ENCODE data around the gene NBPF1. TPM values are rescaled to one million over a fixed set of nuclear protein-coding genes. Genes with fewer than 3 reads are reported as not detected.
A peak's percentile ranks its signal among the peaks of the same experiment; 100 is the strongest.

Gene NBPF1
- total and polyA plus RNA-seq, 9 of the 15 experiments (the other 6 are each of a cell fraction or from before 2014, with no cell fraction given), result 5.2 to 42.6 (median 24.1) TPM

GRCh38 chr1:16625497-16626408, 12.4 kb upstream of the NBPF1 start (continued):
- TF ChIP-seq FOXP1 (CRISPR knock-in tag; IDR thresholded peaks at IDR 0.05) (peak; percentile 85), ZNF280A (IDR thresholded peaks at IDR 0.05; ENCODE audit: low read depth, partially characterized antibody) (no peak), EWSR1 (IDR thresholded peaks at IDR 0.05; ENCODE audit: borderline replicate concordance, low read depth, partially characterized antibody) (no peak), ZNF830 (CRISPR knock-in tag; IDR thresholded peaks at IDR 0.05) (no peak), TCF7L2 (IDR thresholded peaks at IDR 0.05; ENCODE audit: low read depth, low read length) (no peak), MBD2 (IDR thresholded peaks at IDR 0.05; ENCODE audit: borderline replicate concordance, low read depth) (no peak), SMAD2 (IDR thresholded peaks at IDR 0.05; ENCODE audit: low read depth, low read length) (no peak), TAL1 (IDR thresholded peaks at IDR 0.05) (no peak), E2F1 (CRISPR knock-in tag; IDR thresholded peaks at IDR 0.05) (peak; percentile 67; the same call in 1 of the 2 replicates), CLOCK (CRISPR knock-in tag; IDR thresholded peaks at IDR 0.05; ENCODE audit: borderline replicate concordance) (no peak), ZNF175 (CRISPR knock-in tag; IDR thresholded peaks at IDR 0.05; ENCODE audit: low read depth) (no peak), NCOA4 (IDR thresholded peaks at IDR 0.05; ENCODE audit: partially characterized antibody) (no peak), ZFP91 (CRISPR knock-in tag; IDR thresholded peaks at IDR 0.05) (no peak), ZBTB33 (CRISPR knock-in tag; IDR thresholded peaks at IDR 0.05) (peak; percentile 82; the same call in 1 of the 2 replicates)
